PC-3 (cell line): ENCODE data around the gene C17orf67.

Source experiments
- CTCF ChIP-seq: fragments of 300-600 bp; sonication (generic); conservative IDR thresholded peaks from 2 replicates; pipeline ENCODE4 v1.5.1; 2017; ENCODE audit warnings: antibody characterized with exemption, low read depth, mild to moderate bottlenecking, low read length
- EZH2 ChIP-seq: fragments of 300-600 bp; sonication (generic); IDR thresholded peaks from one replicate; pipeline ENCODE4 v1.6.1; 2017; ENCODE audit warnings: antibody characterized with exemption, mild to moderate bottlenecking, low read length; ENCODE audit not compliant: unreplicated experiment

GRCh38 chr17:56847106-56847505 lies 13.4 kb upstream of the C17orf67 start:
- no peak for TF ChIP-seq CTCF
- no peak for TF ChIP-seq EZH2
